ENCODE data around the gene DDX10. TPM values are rescaled to one million over a fixed set of nuclear protein-coding genes. Genes with fewer than 3 reads are reported as not detected.

DDX10 gene
- total RNA-seq, 1 experiment from 2014 or later = 18.9 TPM

DNA sequence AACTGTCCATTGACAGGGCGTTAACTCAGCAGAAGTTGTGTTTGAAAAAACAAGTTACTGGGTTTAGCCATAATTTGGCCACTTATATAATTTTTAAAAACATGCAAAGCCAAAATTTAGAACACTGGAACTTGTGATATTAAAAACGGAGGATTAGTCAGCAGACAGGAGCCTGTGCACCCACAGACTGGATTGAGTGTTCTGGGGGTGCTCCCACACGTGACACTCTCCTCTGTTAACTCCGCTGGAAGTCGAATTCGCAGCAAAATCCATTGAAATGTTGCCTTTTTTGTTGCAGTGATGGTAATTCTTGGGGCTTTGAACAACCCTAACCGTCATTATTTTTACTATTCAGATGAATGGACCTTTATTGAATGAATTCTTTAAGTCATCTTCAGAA lies 269.8 kb downstream of the DDX10 start:
- Histone ChIP-seq H3K27me3 (no peaks in the 10 kb centered on the region), H3K4me3 (no peak overlapping the region), H3K9me3 (no peaks in the 10 kb centered on the region), H3K36me3 (peaks cover 3% of the 10 kb centered on the region)
- DNase-seq = no peak

- no peaks in the 10 kb centered on the region for H3K9me3 ChIP-seq
- H3K27me3 ChIP-seq = no peaks in the 10 kb centered on the region
- peaks cover 8% of the 10 kb centered on the region; the same call in 1 of the 2 replicates for H3K36me3 ChIP-seq
- H3K4me3 ChIP-seq = no peak overlapping the region
- no peak for DNase-seq
These were observed 272.9 kb downstream of the DDX10 start for GRCh38 chr11:108937746-108938145.

DNA sequence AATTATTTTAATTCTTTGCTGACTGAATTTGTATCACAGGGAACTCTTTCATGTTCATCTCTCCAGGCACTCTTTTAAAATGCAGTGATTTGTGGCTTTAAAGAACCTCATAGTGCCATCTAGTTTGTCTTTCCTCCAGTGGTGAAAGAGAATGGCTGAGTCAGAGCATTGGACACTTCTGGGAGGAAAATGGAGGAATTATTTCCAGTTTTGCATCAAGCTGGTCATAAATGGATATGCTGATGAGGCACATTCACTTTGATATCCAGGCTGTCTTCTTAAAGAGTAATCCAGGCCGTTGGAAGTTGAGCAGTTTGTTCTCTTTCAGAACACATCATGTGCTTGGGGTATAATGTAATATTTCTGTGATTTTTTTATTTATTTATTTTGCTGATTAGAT lies 273.7 kb downstream of the DDX10 start:
- no peak for DNase-seq
- no peak overlapping the region for H3K4me3 ChIP-seq
- H3K36me3 ChIP-seq = peaks cover 8% of the 10 kb centered on the region; the same call in 1 of the 2 replicates
- H3K27me3 ChIP-seq = no peaks in the 10 kb centered on the region
- H3K9me3 ChIP-seq = no peaks in the 10 kb centered on the region

DNA sequence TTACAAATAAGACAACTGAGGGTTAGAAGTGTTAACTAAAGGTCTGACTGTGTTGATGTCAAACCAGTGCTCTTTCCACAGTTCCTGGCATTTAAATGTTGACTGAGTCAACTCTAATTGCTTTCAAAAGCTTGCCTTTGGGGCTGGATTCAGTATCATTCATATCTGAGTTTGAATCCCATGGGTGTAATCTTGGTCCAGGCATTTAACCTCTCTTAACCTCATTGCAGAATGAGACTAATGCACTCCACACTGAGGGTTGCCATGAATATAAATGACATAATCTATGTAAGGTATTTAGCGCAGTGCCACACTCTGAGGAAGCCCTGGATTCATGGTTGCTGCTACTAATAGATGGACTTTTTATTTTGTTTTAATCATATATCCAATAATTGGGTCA lies 274.3 kb downstream of the DDX10 start:
- no peaks in the 10 kb centered on the region for H3K27me3 ChIP-seq
- peaks cover 8% of the 10 kb centered on the region; the same call in 1 of the 2 replicates for H3K36me3 ChIP-seq
- no peak overlapping the region for H3K4me3 ChIP-seq
- H3K9me3 ChIP-seq = no peaks in the 10 kb centered on the region
- no peak for DNase-seq

- peaks cover 5% of the 10 kb centered on the region; the same call in 1 of the 2 replicates for H3K36me3 ChIP-seq
- no peaks in the 10 kb centered on the region for H3K27me3 ChIP-seq
- H3K4me3 ChIP-seq = no peak overlapping the region
- no peaks in the 10 kb centered on the region for H3K9me3 ChIP-seq
- DNase-seq = no peak
These were observed 279.0 kb downstream of the DDX10 start for GRCh38 chr11:108943853-108944252.

GRCh38 chr11:108944471-108945178 lies 279.8 kb downstream of the DDX10 start:
- Histone ChIP-seq H3K4me3 (no peak overlapping the region), H3K27me3 (no peaks in the 10 kb centered on the region), H3K36me3 (peaks cover 5% of the 10 kb centered on the region; the same call in 1 of the 2 replicates), H3K9me3 (no peaks in the 10 kb centered on the region)
- no peak for DNase-seq

DNA sequence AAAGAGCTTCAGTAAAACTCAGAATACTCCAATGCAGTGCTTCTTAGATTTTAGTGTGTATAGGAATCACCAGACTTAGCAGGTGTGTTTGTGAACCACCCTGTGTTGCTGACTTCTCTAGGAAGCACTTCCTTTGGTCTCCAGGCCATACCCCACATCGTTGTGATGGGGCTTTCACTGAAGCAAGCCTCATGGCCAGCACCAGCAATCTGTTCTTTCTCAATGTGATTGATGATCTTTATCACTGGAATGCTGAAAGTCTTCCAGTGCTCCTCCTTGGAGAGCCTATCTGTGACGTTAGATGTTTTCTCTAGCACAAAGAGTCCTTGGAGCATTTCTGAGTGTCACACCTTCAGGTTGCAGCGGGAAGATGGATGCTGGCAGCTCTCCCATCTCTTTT lies 280.5 kb downstream of the DDX10 start:
- Histone ChIP-seq H3K9me3 (no peaks in the 10 kb centered on the region), H3K36me3 (peaks cover 5% of the 10 kb centered on the region; the same call in 1 of the 2 replicates), H3K4me3 (no peak overlapping the region), H3K27me3 (no peaks in the 10 kb centered on the region)
- no peak for DNase-seq

DNA sequence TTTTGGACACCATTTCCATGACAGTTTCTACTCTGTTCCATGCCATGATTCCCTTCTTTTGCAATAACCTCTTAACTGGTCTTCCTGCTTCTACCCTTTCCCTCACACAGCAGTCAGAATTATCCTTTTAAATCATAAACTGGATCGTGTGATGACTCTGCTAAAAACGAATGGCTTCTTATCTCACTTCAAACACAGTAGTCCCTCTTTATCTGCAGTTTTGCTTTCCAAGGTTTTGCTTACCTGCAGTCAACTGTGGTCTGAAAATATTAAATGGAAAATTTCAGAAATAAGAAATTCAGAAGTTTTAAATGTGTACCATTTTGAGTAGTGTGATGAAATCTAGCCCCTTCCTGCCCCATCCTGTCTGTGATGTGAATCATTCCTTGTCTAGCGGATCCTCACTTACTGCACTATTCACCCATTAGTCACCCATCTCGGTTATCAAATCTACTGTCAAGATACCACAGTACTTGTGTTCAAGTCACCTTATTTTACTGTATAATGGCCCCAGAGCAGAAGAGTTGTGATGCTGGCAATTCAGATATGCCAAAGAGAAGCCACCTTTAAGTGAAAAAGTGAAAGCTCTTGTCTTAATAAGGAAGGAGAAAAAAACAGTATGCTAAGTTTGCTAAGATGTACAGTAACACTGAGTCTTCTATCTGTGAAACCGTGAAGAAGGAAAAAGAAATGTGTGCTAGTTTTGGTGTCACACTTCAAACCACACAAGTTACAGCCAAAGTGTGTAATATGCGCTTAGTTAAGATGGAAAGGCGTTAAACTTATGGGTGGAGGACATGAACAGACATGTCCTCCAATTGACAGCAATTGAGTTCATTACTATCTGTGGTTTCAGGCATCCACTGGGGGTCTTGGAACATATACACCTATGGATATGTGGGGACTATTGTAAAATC lies 283.0 kb downstream of the DDX10 start:
- H3K36me3 ChIP-seq = no peaks in the 10 kb centered on the region
- no peak overlapping the region for H3K4me3 ChIP-seq
- no peak for DNase-seq
- no peaks in the 10 kb centered on the region for H3K27me3 ChIP-seq
- no peaks in the 10 kb centered on the region for H3K9me3 ChIP-seq

- Histone ChIP-seq H3K27me3 (no peaks in the 10 kb centered on the region), H3K4me3 (peak overlapping the region; percentile 10; the same call in 1 of the 2 replicates)
These were observed 293.7 kb downstream of the DDX10 start for GRCh38 chr11:108958368-108959104.

GRCh38 chr11:108959105-108959761 lies 294.4 kb downstream of the DDX10 start:
- H3K4me3 ChIP-seq = peak overlapping the region; percentile 10; the same call in 1 of the 2 replicates

More at GRCh38 chr11:108958368-108959104, 293.7 kb downstream of the DDX10 start:
- Histone ChIP-seq H3K9me3 (no peaks in the 10 kb centered on the region), H3K36me3 (no peaks in the 10 kb centered on the region)
- DNase-seq = peak; percentile 71

GRCh38 chr11:108959874-108960273 lies 295.0 kb downstream of the DDX10 start:
- no peaks in the 10 kb centered on the region for H3K36me3 ChIP-seq
- no peak for DNase-seq
- H3K9me3 ChIP-seq = no peaks in the 10 kb centered on the region
- H3K27me3 ChIP-seq = no peaks in the 10 kb centered on the region
- no peak overlapping the region for H3K4me3 ChIP-seq

More at GRCh38 chr11:108959105-108959761, 294.4 kb downstream of the DDX10 start:
- Histone ChIP-seq H3K36me3 (no peaks in the 10 kb centered on the region), H3K9me3 (no peaks in the 10 kb centered on the region), H3K27me3 (no peaks in the 10 kb centered on the region)
- no peak for DNase-seq

DNA sequence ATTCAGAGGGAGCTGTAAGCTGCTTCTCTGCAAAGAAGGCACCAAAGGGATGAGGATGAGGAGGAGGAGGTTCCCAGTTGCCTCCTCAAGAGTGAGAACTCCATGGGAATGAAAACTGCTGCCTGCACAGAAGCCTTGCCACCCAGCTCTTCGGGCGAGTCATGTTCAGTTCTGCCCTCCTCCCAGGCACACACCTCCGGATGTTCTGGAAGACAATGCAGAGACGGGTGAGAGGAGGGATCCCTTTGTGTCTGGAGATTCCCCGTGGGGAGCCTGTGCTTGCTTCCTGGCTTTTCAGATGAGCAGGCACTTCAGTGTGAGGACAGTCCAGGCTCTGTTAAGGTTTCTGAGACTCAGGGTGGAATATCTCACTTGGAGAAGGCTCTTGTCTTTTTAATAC lies 295.6 kb downstream of the DDX10 start:
- Histone ChIP-seq H3K27me3 (no peaks in the 10 kb centered on the region), H3K9me3 (no peaks in the 10 kb centered on the region), H3K4me3 (no peak overlapping the region), H3K36me3 (no peaks in the 10 kb centered on the region)
- no peak for DNase-seq

DNA sequence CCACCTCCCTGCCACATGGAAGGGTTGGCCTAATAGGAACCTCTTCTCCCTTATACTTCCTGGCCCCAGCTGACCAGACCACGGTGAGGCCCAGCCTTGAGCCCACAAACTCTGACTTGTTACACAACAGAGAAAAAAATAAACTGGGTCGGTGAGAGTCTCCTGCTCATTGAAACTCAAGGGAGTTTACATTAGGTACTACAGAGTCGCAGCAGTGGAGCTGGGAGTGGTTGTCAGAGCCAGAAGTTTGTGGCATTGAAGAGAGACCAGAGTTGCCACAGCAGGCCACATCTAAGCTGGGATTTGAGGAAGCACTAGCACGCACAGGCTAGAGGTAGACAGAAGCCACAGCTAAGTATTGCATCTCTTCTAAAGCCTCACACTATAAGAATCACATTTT lies 296.2 kb downstream of the DDX10 start:
- Histone ChIP-seq H3K9me3 (no peaks in the 10 kb centered on the region), H3K36me3 (no peaks in the 10 kb centered on the region), H3K4me3 (no peak overlapping the region), H3K27me3 (no peaks in the 10 kb centered on the region)
- no peak for DNase-seq

- H3K36me3 ChIP-seq = no peaks in the 10 kb centered on the region
- no peaks in the 10 kb centered on the region for H3K9me3 ChIP-seq
- H3K27me3 ChIP-seq = no peaks in the 10 kb centered on the region
- no peak overlapping the region for H3K4me3 ChIP-seq
- no peak for DNase-seq
These were observed 298.2 kb downstream of the DDX10 start for GRCh38 chr11:108963118-108963517.

- H3K27me3 ChIP-seq = no peaks in the 10 kb centered on the region
- no peaks in the 10 kb centered on the region for H3K36me3 ChIP-seq
- no peak overlapping the region for H3K4me3 ChIP-seq
- DNase-seq = no peak
- 0 out of 2 replicates have a peak, but pooled peaks cover 2% of the 10 kb centered on the region for H3K9me3 ChIP-seq
These were observed 300.6 kb downstream of the DDX10 start for GRCh38 chr11:108965306-108966001.

- Histone ChIP-seq H3K9me3 (0 out of 2 replicates have a peak, but pooled peaks cover 2% of the 10 kb centered on the region), H3K27me3 (no peaks in the 10 kb centered on the region), H3K36me3 (no peaks in the 10 kb centered on the region), H3K4me3 (no peak overlapping the region)
- no peak for DNase-seq
These were observed 301.3 kb downstream of the DDX10 start for GRCh38 chr11:108966206-108966605.

Measured in MG63 (cell line).